ENCODE results near the gene PIP5K1C. TPM values are rescaled to one million over a fixed set of nuclear protein-coding genes. Genes with fewer than 3 reads are reported as not detected.
A peak's percentile ranks its signal among the peaks of the same experiment; 100 is the strongest.

Gene PIP5K1C
- total and polyA plus RNA-seq, 9 of the 15 experiments (the other 6 are each of a cell fraction or from before 2014, with no cell fraction given), result 0.38 to 22.1 (median 4.1) TPM

DNA sequence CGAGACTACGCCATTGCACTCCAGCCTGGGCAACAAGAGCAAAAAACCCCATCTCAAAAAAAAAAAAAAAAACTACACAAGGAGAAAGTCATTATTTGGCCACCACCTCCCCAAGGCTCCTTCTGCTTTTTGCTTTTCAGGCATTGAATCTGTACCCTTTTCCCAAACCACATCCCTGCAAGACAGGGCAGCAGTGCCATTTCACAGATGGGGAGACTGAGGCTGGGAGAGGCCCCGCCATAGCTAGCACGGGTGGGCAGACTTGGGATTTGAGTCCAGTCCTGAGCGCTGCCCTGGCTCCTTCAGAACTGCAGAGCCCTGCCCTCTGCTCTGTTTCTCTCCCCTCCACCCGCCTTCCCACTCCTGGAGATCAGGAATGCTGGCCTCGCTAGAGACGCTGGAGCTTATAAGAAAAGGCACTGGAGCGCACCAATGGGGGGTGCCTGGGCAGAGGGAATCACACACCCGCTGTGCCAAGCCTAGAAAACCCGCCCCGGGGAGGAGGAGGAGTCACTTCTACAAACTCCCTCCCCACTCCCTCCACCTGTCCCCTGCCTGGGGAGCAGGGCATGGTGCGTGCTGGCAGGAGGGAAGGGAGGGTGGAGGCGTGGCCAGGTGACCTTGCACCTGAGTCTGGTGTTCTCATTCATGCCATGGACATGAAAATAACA lies 25.5 kb upstream of the PIP5K1C start:
- POLR2A ChIA-PET, result interaction anchor here (0.7 kb wide), 1 partner anchor 9 kb away, joined by 3 read pairs; no protein-coding TSS in a partner anchor
- TF ChIP-seq RBM25 (IDR thresholded peaks at IDR 0.05; ENCODE audit: low read depth, low read length, severe bottlenecking) (peak; percentile 73), BCOR (IDR thresholded peaks at IDR 0.05) (peak; percentile 62; the same call in 1 of the 2 replicates), SMARCA5 (IDR thresholded peaks at IDR 0.05) (0 out of 2 replicates have a peak, but pooled peaks have one; percentile 31), CTBP1 (IDR thresholded peaks at IDR 0.05; ENCODE audit: borderline replicate concordance) (no peak)
- TF ChIP-seq, protein P1, sequence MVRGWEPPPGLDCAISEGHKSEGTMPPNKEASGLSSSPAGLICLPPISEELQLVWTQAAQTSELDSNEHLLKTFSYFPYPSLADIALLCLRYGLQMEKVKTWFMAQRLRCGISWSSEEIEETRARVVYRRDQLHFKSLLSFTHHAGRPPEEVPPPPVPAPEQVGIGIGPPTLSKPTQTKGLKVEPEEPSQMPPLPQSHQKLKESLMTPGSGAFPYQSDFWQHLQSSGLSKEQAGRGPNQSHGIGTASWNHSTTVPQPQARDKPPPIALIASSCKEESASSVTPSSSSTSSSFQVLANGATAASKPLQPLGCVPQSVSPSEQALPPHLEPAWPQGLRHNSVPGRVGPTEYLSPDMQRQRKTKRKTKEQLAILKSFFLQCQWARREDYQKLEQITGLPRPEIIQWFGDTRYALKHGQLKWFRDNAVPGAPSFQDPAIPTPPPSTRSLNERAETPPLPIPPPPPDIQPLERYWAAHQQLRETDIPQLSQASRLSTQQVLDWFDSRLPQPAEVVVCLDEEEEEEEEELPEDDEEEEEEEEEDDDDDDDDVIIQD (CRISPR knock-in tag; IDR thresholded peaks at IDR 0.05), result no peak
- no peak for ATAC-seq
- no peak overlapping the region for H3K4me3 ChIP-seq
- intact Hi-C loops (cut with micrococcal nuclease) (no loop called here), in situ Hi-C loops (cut with MboI) (no loop called here)
- no peak overlapping the region for H3K4me2 ChIP-seq (ENCODE audit: insufficient read depth, low read length)
- no peaks in the 10 kb centered on the region for H3K9me3 ChIP-seq (replicated peaks; ENCODE audit: control insufficient read depth, insufficient read depth, low read depth, low read length)
- no peaks in the 10 kb centered on the region for H4K20me1 ChIP-seq (replicated peaks; ENCODE audit: control insufficient read depth, insufficient read depth, low read length)
- BruUV-seq (replicated peaks), result no TSS peak
- peaks cover 2 to 30% of the 10 kb centered on the region in 2 experiments; a peak in 3 of 5 replicates for H3K4me1 ChIP-seq (replicated peaks in 1 of 2; ENCODE audit: control insufficient read depth in 2 of 2, insufficient read depth in 2 of 2, low read length in 2 of 2)
- DNase-seq (ENCODE audit: extremely low read depth in 1 of 4, low spot score in 3 of 4), result peak in 1 of 4 experiments; percentile 8
- CTCF ChIA-PET (ENCODE audit: low intra/inter-chr PET ratio), result no interaction called here
- no peaks in the 10 kb centered on the region for H3K79me2 ChIP-seq (ENCODE audit: control insufficient read depth, insufficient read depth, low read length)
- H3K36me3 ChIP-seq (ENCODE audit: control insufficient read depth, insufficient read depth, low read length), result no peaks in the 10 kb centered on the region
- no peaks in the 10 kb centered on the region for H3K27me3 ChIP-seq (ENCODE audit: control insufficient read depth in 2 of 2, insufficient read depth in 2 of 2, low read length in 2 of 2)
- H3K9me1 ChIP-seq (ENCODE audit: control insufficient read depth, insufficient read depth, low read length), result no peaks in the 10 kb centered on the region
- FAIRE-seq, result no peak
- H3K27ac ChIP-seq (ENCODE audit: extremely low read depth, low read depth, low read length), result no peak overlapping the region
- WGBS (ENCODE audit: insufficient coverage, low coverage, missing lambda C conversion rate), result 19% methylated on average over 8 of the region's 14 CpGs
- no peak overlapping the region for H2AFZ ChIP-seq (ENCODE audit: low read depth, low read length)
- no peak overlapping the region for H3K9ac ChIP-seq (ENCODE audit: insufficient read depth in 1 of 2, low read depth in 2 of 2, low read length in 2 of 2)
